Panc1 (cell line): ENCODE measurements around the gene CUTC. TPM values are rescaled to one million over a fixed set of nuclear protein-coding genes. Genes with fewer than 3 reads are reported as not detected.

Experiments
- ATAC-seq: fragments of 200-7000 bp; cut with Tn5 transposase; 2 replicates; pipeline ENCODE4 v1.9.1; 2020; ENCODE audit warnings: mild to moderate bottlenecking, moderate library complexity
- BruUV-seq: library from RNA; stranded (reverse); fragments of 400-500 nt; replicated peaks from 2 replicates; lab custom pipeline; 2021; lab: Mats Ljungman, UMichigan
- CTCF ChIA-PET: fragments of 300-600 bp; sonication (Branson Sonifier 250); formaldehyde crosslinking; loops from one replicate; lab custom pipeline; 2022; ENCODE audit warnings: antibody characterized with exemption; lab: Charles Lee
- POLR2A ChIA-PET: fragments of 300-600 bp; sonication (Branson Sonifier 250); formaldehyde crosslinking; loops from one replicate; lab custom pipeline; 2022; ENCODE audit warnings: antibody characterized with exemption; lab: Charles Lee
- DNase-seq: peaks from one replicate; pipeline ENCODE4 v3.0.0-alpha.2; 2010; ENCODE audit warnings: low read depth, low spot score
- H3K27ac ChIP-seq: 2 replicates; pipeline ENCODE4 v1.5.1; 2011; ENCODE audit warnings: mild to moderate bottlenecking, low read length, inconsistent platforms
- H3K27me3 ChIP-seq: fragments of 200-500 bp; sonication (Bioruptor generic); 2 replicates; pipeline ENCODE4 v1.6.0; 2014; ENCODE audit warnings: low read length, inconsistent platforms; ENCODE audit not compliant: control insufficient read depth, insufficient read depth
- H3K36me3 ChIP-seq: fragments of 200-500 bp; sonication (Bioruptor generic); 2 replicates; pipeline ENCODE4 v1.5.1; 2014; ENCODE audit warnings: inconsistent platforms, mild to moderate bottlenecking, low read length, moderate library complexity; ENCODE audit not compliant: control insufficient read depth, insufficient read depth
- H3K4me1 ChIP-seq: 2 replicates; pipeline ENCODE4 v1.5.1; 2011; ENCODE audit warnings: inconsistent platforms, mild to moderate bottlenecking, low read length, moderate library complexity; ENCODE audit not compliant: control insufficient read depth, insufficient read depth
- H3K4me3 ChIP-seq, 2 experiments: 2 replicates each; pipeline ENCODE4 v1.5.1; 2011 to 2012; ENCODE audit warnings: low read depth in 2 of 2, low read length in 2 of 2, mild to moderate bottlenecking in 2 of 2, inconsistent platforms in 1 of 2, moderate library complexity in 1 of 2
- H3K9me3 ChIP-seq: fragments of 200-500 bp; sonication (Bioruptor generic); 2 replicates; pipeline ENCODE4 v1.5.1; 2014; ENCODE audit warnings: low read depth, mild to moderate bottlenecking, inconsistent platforms, low read length, moderate library complexity; ENCODE audit not compliant: control insufficient read depth, insufficient read depth
- POLR2AphosphoS5 ChIP-seq: IDR thresholded peaks from 2 replicates; pipeline ENCODE4 v1.6.1; 2012; ENCODE audit warnings: mild to moderate bottlenecking, low read depth, low read length, moderate library complexity
- SIN3A ChIP-seq: IDR thresholded peaks from 2 replicates; pipeline ENCODE4 v1.6.1; 2012; ENCODE audit warnings: low read depth, mild to moderate bottlenecking, low read length, moderate library complexity, borderline replicate concordance; ENCODE audit not compliant: insufficient read depth
- TCF7L2 ChIP-seq: IDR thresholded peaks from 2 replicates; pipeline ENCODE4 v1.6.1; 2011; ENCODE audit warnings: mild to moderate bottlenecking, low read depth, low read length, inconsistent platforms
- in situ Hi-C: cut with HindIII; loops from 2 replicates; pipeline ENCODE4 v1.10.0; 2016; ENCODE audit warnings: low sequenced_read_pairs, low pct_unique_long_range_greater_than_20kb
- intact Hi-C: fragments of 100-400 bp; cut with micrococcal nuclease; formaldehyde crosslinking; loops from one replicate; pipeline ENCODE4 v1.10.0; 2022; ENCODE audit not compliant: unreplicated experiment
- total RNA-seq: library from RNA; stranded (reverse); gene quantifications from one replicate; pipeline ENCODE4 v1.2.1, GENCODE V29; 2021; ENCODE audit not compliant: unreplicated experiment
- TF ChIP-seq, protein P1 (sequence below), 2 experiments: IDR thresholded peaks; 2 replicates each; pipeline ENCODE4 v1.6.1; 2011 to 2012; ENCODE audit warnings: low read depth in 2 of 2, control low read depth in 1 of 2, low read length in 1 of 2, mild to moderate bottlenecking in 1 of 2, moderate library complexity in 1 of 2; ENCODE audit not compliant: insufficient read depth in 1 of 2
- TF ChIP-seq, protein P2 (sequence below): fragments of 450-650 bp; IDR thresholded peaks from 2 replicates; pipeline ENCODE4 v1.5.1; 2017; ENCODE audit warnings: mild to moderate bottlenecking

Gene CUTC
- total RNA-seq, 1 experiment from 2014 or later, result 37.0 TPM

DNA sequence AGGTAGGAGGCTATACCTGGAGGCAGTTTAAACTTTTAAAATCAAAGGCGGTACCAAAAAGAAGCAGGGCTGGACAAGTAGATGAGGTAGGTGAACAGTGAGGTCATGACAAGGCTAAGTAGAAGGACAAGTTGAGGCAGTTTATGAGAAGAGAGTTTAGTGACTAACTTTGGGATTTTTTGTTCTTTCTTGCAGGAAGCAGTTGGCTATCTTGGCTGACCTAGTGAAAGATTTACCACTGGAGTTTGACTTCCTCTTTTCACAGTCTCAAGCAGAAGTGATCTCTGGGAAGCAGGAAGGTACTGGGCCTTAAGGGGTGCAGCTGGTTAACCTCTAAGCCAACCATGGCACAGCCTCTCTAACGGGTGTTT is 46.5 kb upstream of the CUTC start:
- CTCF ChIA-PET, result no interaction called here
- intact Hi-C loops (no loop called here), in situ Hi-C loops (no loop called here)
- ATAC-seq (no peak), DNase-seq (no peak)
- Histone ChIP-seq H3K9me3 (no peaks in the 10 kb centered on the region), H3K4me3 (no peak overlapping the region), H3K4me1 (peaks cover 4% of the 10 kb centered on the region; the same call in 1 of the 2 replicates), H3K27ac (no peak overlapping the region), H3K36me3 (peaks cover 6% of the 10 kb centered on the region), H3K27me3 (no peaks in the 10 kb centered on the region)
- no TSS peak for BruUV-seq
- TF ChIP-seq TCF7L2 (no peak), POLR2AphosphoS5 (no peak)
- TF ChIP-seq, protein P1, sequence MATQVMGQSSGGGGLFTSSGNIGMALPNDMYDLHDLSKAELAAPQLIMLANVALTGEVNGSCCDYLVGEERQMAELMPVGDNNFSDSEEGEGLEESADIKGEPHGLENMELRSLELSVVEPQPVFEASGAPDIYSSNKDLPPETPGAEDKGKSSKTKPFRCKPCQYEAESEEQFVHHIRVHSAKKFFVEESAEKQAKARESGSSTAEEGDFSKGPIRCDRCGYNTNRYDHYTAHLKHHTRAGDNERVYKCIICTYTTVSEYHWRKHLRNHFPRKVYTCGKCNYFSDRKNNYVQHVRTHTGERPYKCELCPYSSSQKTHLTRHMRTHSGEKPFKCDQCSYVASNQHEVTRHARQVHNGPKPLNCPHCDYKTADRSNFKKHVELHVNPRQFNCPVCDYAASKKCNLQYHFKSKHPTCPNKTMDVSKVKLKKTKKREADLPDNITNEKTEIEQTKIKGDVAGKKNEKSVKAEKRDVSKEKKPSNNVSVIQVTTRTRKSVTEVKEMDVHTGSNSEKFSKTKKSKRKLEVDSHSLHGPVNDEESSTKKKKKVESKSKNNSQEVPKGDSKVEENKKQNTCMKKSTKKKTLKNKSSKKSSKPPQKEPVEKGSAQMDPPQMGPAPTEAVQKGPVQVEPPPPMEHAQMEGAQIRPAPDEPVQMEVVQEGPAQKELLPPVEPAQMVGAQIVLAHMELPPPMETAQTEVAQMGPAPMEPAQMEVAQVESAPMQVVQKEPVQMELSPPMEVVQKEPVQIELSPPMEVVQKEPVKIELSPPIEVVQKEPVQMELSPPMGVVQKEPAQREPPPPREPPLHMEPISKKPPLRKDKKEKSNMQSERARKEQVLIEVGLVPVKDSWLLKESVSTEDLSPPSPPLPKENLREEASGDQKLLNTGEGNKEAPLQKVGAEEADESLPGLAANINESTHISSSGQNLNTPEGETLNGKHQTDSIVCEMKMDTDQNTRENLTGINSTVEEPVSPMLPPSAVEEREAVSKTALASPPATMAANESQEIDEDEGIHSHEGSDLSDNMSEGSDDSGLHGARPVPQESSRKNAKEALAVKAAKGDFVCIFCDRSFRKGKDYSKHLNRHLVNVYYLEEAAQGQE (IDR thresholded peaks at IDR 0.05; ENCODE audit: insufficient read depth in 1 of 2, low read depth in 2 of 2, low read length in 1 of 2), result no peak
- POLR2A ChIA-PET, result no interaction called here

DNA sequence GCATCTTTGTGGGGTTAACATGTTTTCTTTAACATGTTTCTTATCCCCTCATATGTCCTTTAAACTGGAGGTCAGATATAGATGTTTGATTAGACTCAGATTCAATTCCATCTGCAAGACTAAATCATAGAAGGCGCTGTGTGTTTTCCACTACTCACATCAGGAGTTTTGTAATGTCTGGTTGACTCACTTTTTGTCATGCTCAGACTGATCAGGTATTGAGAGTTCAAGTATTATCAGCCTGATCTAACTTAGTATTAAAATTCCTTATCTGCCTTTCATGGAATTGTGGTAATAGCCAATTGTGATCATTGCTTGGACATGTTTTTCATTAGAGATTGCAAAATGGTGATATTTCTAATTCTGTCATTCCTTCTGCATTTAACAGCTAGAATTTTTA is 42.6 kb upstream of the CUTC start:
- BruUV-seq, result no TSS peak

More for the DNA sequence above, 42.6 kb upstream of the CUTC start:
- peaks cover 3% of the 10 kb centered on the region for H3K36me3 ChIP-seq
- no peak overlapping the region for H3K4me3 ChIP-seq
- in situ Hi-C loops, result no loop called here
- H3K4me1 ChIP-seq, result no peaks in the 10 kb centered on the region
- ATAC-seq, result no peak
- TF ChIP-seq TCF7L2 (no peak), SIN3A (no peak), POLR2AphosphoS5 (no peak)
- TF ChIP-seq, protein P1 (IDR thresholded peaks at IDR 0.05; ENCODE audit: insufficient read depth in 1 of 2, low read depth in 2 of 2, low read length in 1 of 2), result no peak
- TF ChIP-seq, protein P2, sequence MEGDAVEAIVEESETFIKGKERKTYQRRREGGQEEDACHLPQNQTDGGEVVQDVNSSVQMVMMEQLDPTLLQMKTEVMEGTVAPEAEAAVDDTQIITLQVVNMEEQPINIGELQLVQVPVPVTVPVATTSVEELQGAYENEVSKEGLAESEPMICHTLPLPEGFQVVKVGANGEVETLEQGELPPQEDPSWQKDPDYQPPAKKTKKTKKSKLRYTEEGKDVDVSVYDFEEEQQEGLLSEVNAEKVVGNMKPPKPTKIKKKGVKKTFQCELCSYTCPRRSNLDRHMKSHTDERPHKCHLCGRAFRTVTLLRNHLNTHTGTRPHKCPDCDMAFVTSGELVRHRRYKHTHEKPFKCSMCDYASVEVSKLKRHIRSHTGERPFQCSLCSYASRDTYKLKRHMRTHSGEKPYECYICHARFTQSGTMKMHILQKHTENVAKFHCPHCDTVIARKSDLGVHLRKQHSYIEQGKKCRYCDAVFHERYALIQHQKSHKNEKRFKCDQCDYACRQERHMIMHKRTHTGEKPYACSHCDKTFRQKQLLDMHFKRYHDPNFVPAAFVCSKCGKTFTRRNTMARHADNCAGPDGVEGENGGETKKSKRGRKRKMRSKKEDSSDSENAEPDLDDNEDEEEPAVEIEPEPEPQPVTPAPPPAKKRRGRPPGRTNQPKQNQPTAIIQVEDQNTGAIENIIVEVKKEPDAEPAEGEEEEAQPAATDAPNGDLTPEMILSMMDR, result no peak
- intact Hi-C loops, result no loop called here
- ChIA-PET POLR2A (no interaction called here), CTCF (no interaction called here)
- no peak for DNase-seq
- H3K27me3 ChIP-seq, result no peaks in the 10 kb centered on the region
- no peak overlapping the region for H3K27ac ChIP-seq
- H3K9me3 ChIP-seq, result no peaks in the 10 kb centered on the region
